H7 (cell line): ENCODE data around the gene NKIRAS1. TPM values are rescaled to one million over a fixed set of nuclear protein-coding genes. Genes with fewer than 3 reads are reported as not detected.

Experiments
- DNase-seq: peaks from one replicate; pipeline ENCODE4 v3.0.0; 2012
- H3K27me3 ChIP-seq: 2 replicates; pipeline ENCODE4 v1.6.0; 2011; ENCODE audit warnings: mild to moderate bottlenecking, low read length; ENCODE audit not compliant: control insufficient read depth, insufficient read depth
- H3K36me3 ChIP-seq: replicated peaks from 2 replicates; pipeline ENCODE4 v1.5.1; 2011; ENCODE audit warnings: low read length; ENCODE audit not compliant: control insufficient read depth, insufficient read depth
- H3K4me3 ChIP-seq: 2 replicates; pipeline ENCODE4 v1.5.1; 2011; ENCODE audit warnings: low read depth, mild to moderate bottlenecking, control low read depth, low read length, moderate library complexity; ENCODE audit not compliant: insufficient read depth
- total RNA-seq: library from RNA; depleted of rRNA; stranded (reverse); fragments of >200 nt; shearing (Covaris generic); gene quantifications from 2 replicates; pipeline ENCODE4 v1.2.3, GENCODE V29; 2014

Gene NKIRAS1
- total RNA-seq, 1 experiment from 2014 or later: 7.8 TPM

DNA sequence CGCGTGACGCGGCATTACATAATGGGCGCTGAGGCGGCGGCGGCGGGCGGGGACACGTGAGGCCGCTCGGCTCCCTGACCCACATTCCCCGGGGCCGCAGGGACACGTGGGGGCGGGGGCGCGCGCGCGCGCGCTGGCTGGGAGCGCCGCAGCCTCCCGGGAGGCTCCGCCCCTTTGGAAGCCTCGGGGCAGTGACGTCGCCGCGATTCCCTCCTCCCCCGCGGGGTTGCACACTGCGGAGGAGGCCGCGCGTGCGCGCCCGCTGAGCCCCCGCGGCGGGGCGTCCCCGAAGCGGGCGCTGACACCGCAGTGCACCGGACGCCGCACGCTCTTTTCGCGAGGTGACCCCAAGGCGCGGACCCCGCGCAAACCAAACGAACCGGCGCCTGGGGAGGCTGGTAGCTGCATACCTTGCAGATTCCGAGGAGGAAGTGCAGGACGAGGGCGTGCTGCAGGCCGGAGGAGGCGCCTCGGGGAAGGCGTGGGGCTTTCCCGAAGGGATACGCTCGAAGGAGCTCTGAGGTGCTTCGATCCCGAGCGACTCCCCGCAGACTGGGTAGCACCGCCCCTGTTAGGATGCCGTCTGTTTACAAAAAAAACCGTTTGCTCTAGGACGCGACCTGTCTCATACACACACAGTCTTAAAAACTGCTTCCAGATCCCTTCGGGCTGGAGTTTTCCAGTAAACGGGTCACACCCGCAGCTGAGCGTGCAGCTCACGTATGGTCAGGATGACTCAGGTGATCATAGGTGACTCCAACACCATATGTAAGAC is 29.3 kb upstream of the NKIRAS1 start:
- Histone ChIP-seq H3K36me3 (no peaks in the 10 kb centered on the region), H3K27me3 (no peaks in the 10 kb centered on the region), H3K4me3 (peak overlapping the region; percentile 86)
- DNase-seq: peak; percentile 99

DNA sequence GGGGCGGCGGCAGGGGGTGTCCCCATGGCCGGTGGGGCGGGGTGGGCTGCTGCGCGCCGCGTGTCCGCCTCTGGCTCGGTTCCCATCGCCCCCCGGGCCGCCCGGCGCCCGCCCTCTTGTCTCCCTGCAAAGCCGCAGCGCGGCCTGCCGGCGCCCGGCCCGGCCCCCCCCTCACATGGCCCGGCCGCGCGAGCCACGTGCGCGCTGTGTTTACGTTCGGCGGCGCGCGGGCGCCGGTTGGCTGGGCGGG is 28.8 kb upstream of the NKIRAS1 start:
- Histone ChIP-seq H3K36me3 (no peaks in the 10 kb centered on the region), H3K4me3 (peak overlapping the region; percentile 48), H3K27me3 (no peaks in the 10 kb centered on the region)
- no peak for DNase-seq

DNA sequence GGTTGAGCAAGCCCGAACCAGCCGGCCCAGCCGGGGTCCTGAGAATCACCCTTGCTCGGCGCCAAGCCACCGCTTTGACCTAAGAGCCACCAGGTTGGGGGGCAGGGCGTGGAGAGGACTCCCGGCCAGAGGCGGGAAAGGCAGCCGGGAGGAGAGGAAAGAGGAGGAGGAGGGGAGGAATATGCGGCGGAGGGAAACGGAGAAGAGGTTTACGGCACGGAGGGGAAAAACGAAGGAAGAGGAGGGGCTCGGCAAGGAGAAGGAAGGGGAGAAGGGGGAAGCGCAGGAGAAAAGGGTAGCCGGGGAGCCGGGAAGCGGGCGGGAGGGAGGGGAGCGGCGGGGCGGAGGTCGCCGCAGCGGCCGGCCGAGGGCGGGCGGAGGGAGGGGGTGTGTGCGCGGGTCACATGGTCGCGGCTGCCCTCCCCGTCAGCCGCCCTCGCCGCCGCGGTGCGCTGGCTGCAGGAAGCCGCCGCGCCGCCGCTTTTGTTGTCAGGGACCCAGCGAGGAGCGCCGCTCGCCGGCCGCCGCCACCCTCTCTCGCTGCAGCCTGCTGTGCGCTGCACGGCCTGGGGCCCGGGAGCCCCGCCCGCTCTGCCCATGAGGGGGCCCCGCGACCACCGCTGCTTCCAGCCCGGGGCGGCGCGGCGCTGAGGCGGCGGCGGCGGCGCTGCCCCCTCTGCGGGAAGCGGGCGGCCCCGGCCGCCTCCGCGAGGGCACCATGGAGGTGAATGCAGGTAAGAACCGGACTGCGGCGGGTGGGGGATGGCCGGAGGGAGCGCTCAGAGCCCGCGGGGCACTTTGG is 28.3 kb upstream of the NKIRAS1 start, which contains the start of gene NR1D2:
TSS of gene NR1D2 (plus strand) at position 426 of the 802 bp plus-strand sequence. CDS start at position 719, 293 bp downstream.
- no peaks in the 10 kb centered on the region for H3K27me3 ChIP-seq
- H3K4me3 ChIP-seq: peak within 1 kb of the TSS; percentile 86
- no peaks in the 10 kb centered on the region for H3K36me3 ChIP-seq
- peak; percentile 96 for DNase-seq

DNA sequence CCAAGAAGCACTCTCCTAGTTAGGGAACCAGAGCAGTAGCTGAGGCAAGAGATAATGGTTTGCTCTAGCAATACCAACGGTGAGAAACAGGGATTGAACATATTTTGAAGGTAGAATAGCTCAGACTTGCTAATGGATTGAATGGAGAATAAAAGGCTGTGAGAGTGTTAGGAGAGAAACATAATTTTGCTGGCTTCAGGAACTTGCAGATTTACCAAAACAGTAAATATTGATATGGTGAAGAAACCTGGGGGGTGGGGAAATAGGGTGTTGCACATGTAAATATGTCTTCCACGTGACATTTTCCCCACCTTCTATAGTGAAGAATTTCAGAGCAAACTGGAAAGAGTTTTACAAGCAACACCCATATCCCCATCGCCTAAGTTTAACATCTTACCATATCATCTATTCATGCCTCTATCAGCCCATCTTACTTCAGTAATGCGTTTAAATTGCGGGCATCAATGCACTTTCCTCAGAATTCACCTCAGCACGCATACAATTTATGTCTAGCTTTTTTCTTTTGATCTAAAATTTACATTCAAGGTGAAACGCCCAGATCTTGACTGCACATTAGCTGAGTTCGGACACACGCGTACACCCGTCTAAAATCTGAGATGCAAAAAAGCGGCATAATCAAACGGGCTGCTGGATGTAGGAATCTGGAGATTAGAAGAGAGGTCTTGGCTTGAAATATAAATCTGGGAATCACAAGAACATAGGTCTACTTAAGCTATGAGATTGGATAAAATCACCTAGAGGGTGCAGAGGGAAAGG is 27.4 kb upstream of the NKIRAS1 start:
- no peak for DNase-seq
- no peaks in the 10 kb centered on the region for H3K27me3 ChIP-seq
- no peaks in the 10 kb centered on the region for H3K36me3 ChIP-seq
- H3K4me3 ChIP-seq: peak overlapping the region; percentile 63

DNA sequence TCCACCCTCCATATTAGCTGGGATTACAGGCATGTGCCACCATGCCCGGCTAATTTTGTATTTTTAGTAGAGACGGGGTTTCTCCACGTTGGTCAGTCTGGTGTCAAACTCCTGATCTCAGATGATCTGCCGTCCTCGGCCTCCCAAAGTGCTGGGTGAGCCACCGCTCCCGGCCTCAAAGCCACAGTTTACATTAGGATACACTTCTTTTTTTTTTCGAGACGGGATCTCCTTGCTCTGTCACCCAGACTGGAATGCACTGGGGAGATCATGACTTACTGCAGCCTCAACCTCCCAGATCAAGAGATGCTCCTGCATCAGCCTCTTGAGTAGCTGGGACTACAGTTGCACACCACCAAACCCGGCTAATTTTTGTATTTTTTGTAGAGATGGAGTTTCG is 25.8 kb upstream of the NKIRAS1 start:
- DNase-seq: no peak
- Histone ChIP-seq H3K36me3 (no peaks in the 10 kb centered on the region), H3K4me3 (no peak overlapping the region), H3K27me3 (no peaks in the 10 kb centered on the region)

DNA sequence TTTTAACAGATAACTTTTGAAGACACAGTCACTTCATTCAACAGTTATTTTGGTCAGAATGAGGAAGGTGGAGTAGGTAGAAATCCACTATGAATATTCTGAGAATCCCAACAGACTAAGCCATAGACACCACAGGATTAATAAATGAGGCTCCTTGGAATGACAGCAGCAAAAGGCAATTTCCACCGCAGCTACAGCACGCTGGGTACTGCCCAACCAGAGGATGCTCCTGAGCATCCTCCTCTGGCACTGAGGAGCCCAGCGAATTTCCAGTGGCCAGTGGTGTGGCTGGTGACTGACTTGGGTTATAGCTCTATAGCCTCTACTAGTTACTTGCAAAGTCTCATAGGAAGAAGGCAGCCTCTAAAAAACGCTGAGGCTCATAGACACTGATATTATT is 24.6 kb upstream of the NKIRAS1 start:
- Histone ChIP-seq H3K36me3 (no peaks in the 10 kb centered on the region), H3K27me3 (no peaks in the 10 kb centered on the region), H3K4me3 (no peak overlapping the region)
- no peak for DNase-seq

DNA sequence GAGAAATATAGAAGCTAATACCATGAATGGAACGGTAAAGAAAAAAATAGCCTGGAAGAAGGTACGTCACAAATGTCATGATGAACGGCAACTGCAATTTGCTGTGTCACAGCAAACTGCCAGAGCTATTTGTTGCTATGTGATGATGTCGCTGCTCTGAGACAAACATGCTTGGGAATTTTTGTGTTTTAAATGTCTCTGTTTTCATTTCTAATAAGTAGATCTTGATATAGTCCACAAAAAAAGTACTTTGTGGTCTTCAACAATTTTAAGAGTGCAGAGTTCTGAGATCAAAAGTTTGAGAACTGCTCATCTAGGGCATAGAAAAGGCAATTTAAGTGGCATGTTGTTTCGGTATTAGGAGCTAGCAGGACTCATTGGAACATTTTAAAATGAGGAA is 24.0 kb upstream of the NKIRAS1 start:
- H3K27me3 ChIP-seq: no peaks in the 10 kb centered on the region
- no peak for DNase-seq
- H3K4me3 ChIP-seq: no peak overlapping the region
- no peaks in the 10 kb centered on the region for H3K36me3 ChIP-seq

DNA sequence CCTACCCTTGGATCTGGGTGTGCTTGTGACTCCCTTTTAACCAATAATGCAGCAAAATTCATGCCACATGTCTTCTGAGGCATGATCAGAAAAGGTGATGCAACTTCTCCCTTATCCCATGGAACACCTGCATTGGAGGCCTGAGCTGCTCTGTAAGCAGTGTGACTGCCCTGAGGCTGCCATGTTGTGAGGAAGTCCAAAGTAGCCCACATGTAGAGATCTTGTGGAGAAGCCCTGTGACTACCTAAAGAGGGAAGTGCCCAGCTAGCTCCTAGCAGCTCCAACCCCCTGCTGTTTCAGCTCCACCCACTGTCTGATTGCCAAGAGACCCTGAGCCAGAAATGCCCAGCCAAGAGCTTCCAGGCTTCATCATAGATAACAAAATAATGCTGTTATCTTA is 21.9 kb upstream of the NKIRAS1 start:
- no peaks in the 10 kb centered on the region for H3K36me3 ChIP-seq
- no peak for DNase-seq
- H3K27me3 ChIP-seq: no peaks in the 10 kb centered on the region
- no peak overlapping the region for H3K4me3 ChIP-seq

DNA sequence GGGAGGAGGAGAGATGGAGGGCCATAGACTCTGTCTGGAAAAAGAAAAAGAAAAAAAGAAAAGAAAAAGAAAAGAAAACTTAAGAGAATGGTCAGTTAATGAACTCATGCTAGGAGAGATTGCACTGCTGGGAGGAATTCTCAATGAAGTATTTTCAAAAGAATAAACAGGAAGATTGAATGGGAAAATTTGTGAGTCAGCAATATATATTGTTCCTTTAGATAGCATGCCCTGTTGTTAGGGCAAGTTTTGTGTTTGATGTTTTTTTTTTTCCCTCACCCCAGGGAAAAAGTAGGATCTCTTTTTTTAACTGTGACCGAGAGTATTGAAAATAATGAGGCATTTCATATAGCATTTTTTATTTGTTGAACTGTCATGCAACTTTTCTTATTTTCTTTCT is 20.5 kb upstream of the NKIRAS1 start:
- Histone ChIP-seq H3K27me3 (no peaks in the 10 kb centered on the region), H3K36me3 (no peaks in the 10 kb centered on the region), H3K4me3 (no peak overlapping the region)
- no peak for DNase-seq

DNA sequence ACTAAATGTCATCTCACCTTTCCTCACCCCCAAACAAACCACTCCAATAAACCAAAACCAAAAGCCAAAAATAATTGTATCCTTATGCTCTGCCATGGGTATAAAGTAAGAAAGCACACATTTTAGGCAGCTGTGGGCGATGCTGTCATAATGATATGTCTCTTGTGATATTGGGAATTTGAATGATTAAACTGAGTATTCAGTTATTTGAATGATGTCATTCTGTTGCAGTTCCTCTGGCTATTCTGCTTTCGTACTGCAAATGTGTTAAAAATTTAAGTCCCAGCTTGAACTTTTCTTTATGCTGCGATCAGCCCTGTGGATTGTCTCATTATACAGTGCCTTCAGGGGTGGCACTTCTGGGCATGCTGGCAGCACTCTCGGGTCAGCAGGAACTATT is 17.5 kb upstream of the NKIRAS1 start:
- DNase-seq: no peak
- Histone ChIP-seq H3K4me3 (no peak overlapping the region), H3K27me3 (no peaks in the 10 kb centered on the region), H3K36me3 (no peaks in the 10 kb centered on the region)

DNA sequence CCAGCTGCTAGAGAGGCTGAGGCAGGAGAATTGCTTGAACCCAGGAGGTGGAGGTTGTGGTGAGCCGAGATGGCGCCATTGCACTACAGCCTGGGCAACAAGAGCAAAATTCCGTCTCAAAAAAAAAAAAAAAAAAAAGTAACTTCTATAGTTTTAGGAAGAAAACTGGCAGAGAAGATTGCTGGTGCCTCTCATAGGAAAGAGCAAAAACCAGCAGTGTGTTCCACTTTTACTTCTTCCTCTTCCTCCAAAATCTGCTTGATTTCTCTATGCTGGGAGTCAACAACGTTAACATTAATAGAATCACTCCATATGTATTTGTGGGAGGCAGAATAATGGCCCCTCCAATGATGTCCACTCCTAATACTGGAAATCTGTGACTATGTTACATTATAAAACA is 15.8 kb upstream of the NKIRAS1 start:
- H3K4me3 ChIP-seq: no peak overlapping the region
- no peaks in the 10 kb centered on the region for H3K36me3 ChIP-seq
- no peak for DNase-seq
- H3K27me3 ChIP-seq: no peaks in the 10 kb centered on the region

DNA sequence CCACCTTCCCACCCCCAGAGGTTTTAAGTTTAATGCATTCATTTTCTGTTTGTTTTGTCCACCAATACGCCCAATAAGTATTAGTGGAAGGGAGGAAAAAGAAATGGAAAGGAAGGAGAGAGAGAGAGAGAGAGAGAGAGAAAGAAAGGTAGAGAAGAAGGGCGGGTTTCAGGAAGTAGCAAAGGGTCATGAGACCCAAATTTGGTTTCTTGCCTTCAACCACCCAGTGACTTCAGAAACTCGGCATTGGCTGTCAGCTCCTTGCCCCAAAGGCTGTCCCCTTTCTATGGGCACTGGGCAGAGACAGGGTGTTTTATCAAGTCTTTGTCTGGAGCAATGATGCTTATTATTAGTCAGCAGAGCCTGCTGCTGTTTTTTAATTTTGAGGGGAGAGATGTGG is 14.8 kb upstream of the NKIRAS1 start:
- H3K36me3 ChIP-seq: no peaks in the 10 kb centered on the region
- no peak for DNase-seq
- no peak overlapping the region for H3K4me3 ChIP-seq
- H3K27me3 ChIP-seq: no peaks in the 10 kb centered on the region

DNA sequence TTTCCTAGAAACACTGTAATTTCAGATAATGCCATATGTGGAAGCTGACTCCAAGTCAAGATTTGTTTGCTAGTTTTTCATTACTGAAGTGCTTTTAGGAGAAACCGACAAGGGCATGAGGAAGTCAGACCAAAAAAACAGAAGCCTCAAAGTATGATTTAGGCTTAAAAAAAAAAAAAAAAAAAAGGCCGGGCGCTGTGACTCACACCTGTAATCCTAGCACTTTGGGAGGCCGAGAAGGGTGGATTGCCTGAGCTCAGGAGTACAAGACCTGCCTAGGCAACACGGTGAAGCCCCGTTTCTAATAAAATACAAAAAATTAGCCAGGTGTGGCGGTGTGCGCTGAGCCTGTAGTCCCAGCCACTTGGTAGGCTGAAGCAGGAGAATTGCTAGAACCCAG is 11.7 kb upstream of the NKIRAS1 start:
- H3K36me3 ChIP-seq: no peaks in the 10 kb centered on the region
- no peak overlapping the region for H3K4me3 ChIP-seq
- no peaks in the 10 kb centered on the region for H3K27me3 ChIP-seq
- no peak for DNase-seq

DNA sequence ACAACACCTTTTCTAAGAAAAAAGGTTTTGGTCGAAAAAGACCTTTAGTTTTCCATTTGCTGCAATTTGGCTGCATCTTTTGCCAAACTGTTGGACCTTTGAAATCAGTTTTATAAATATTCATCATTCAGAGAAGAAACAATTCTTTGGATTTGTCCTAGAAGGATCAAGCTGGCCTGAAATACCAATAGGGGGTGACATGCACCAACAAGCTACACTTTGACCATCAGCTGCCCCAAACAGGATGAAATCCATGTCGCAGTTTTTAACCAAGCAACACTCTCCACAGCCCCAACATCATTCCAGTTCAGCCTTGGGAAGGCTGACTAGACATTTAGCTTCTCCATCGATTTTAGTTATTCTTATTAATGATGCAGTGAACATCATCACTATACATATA is 9.9 kb upstream of the NKIRAS1 start:
- Histone ChIP-seq H3K27me3 (no peaks in the 10 kb centered on the region), H3K4me3 (no peak overlapping the region), H3K36me3 (no peaks in the 10 kb centered on the region)
- DNase-seq: no peak

DNA sequence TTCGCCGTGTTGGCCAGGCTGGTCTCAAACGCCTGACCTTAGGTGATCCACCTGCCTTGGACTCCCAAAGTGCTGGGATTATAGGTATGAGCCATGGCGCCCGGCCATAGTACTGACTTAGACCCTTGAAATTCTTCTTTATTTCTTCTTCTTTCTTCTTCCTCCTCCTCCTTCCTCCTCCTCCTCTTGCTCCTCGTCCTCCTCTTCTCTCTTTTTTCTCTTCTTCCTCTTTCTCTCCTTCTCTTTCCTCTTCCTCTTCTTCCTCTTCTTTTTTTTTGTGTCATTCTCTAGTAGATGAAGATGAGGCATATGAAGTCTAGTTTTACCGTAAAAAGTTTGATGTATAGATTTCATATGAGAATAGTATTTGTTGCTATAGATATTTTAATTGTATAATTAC is 9.5 kb upstream of the NKIRAS1 start:
- no peak overlapping the region for H3K4me3 ChIP-seq
- DNase-seq: no peak
- no peaks in the 10 kb centered on the region for H3K27me3 ChIP-seq
- H3K36me3 ChIP-seq: no peaks in the 10 kb centered on the region
